ENCODE data around the gene MAP3K14.

GRCh38 chr17:45317111-45317928, 500 bp upstream of the MAP3K14 start:
- no peak for TF ChIP-seq CTCF (conservative IDR thresholded peaks at IDR 0.05; ENCODE audit: low read depth, low read length)
- TF ChIP-seq EZH2 (IDR thresholded peaks at IDR 0.05; ENCODE audit: borderline replicate concordance, low read depth, low read length, poor library complexity, severe bottlenecking) = no peak

All from A673 (cell line).